Spinal cord (tissue), 10 donors: Measurements from ENCODE around the gene C11orf21. TPM values are rescaled to one million over a fixed set of nuclear protein-coding genes. Genes with fewer than 3 reads are reported as not detected.

Experiments
- DNase-seq, 6 donors: peaks; one replicate each; pipeline versions ENCODE4 v3.0.0 to v3.0.0-alpha.2; 2013 to 2015; ENCODE audit warnings: low spot score in 6 of 6, low read depth in 4 of 6
- H3K27ac ChIP-seq: one replicate; pipeline ENCODE4 v1.5.1; 2013; ENCODE audit warnings: low read depth, low read length, control low read depth
- H3K27me3 ChIP-seq: one replicate; pipeline ENCODE4 v1.6.1; 2013; ENCODE audit warnings: low read length; ENCODE audit not compliant: control insufficient read depth, insufficient read depth
- H3K36me3 ChIP-seq: one replicate; pipeline ENCODE4 v1.6.1; 2013; ENCODE audit warnings: low read length; ENCODE audit not compliant: control insufficient read depth, insufficient read depth
- H3K4me1 ChIP-seq: one replicate; pipeline ENCODE4 v1.6.1; 2013; ENCODE audit warnings: low read length; ENCODE audit not compliant: control insufficient read depth, insufficient read depth
- H3K4me3 ChIP-seq: one replicate; pipeline ENCODE4 v1.5.1; 2013; ENCODE audit warnings: low read depth, low read length, control low read depth
- H3K9me3 ChIP-seq: one replicate; pipeline ENCODE4 v1.6.1; 2013; ENCODE audit warnings: low read length; ENCODE audit not compliant: control insufficient read depth, insufficient read depth
- WGBS: methylation state at CpG from one replicate; pipeline ENCODE4 v1.1.5; 2013; ENCODE audit warnings: missing lambda C conversion rate; ENCODE audit not compliant: insufficient coverage; 5-methylcytosine and 5-hydroxymethylcytosine counted together
- polyA plus RNA-seq, 2 donors: library from polyadenylated mRNA; unstranded; fragments of 120-200 nt; gene quantifications; one replicate each; pipeline ENCODE4 v1.2.1, GENCODE V29; 2013; ENCODE audit not compliant: insufficient read length in 2 of 2
- small RNA-seq: library from RNA; depleted of rRNA; stranded (forward); fragments of <200 nt; gene quantifications from one replicate; pipeline ENCODE3, GENCODE V24; 2014; ENCODE audit warnings: low replicate concordance
- total RNA-seq, 2 donors: library from RNA; depleted of rRNA in 1 of 2; stranded (reverse); fragments of 120-200 nt in 1 of 2; fragments of >200 nt in 1 of 2; gene quantifications; one replicate each; pipeline versions ENCODE4 v1.2.3 to v1.2.4, GENCODE V29; 2013 to 2014
- donor health status: healthy.

C11orf21 gene
- total and polyA plus RNA-seq, 4 donors, result 0.39 to 1.3 (median 0.68) TPM

DNA sequence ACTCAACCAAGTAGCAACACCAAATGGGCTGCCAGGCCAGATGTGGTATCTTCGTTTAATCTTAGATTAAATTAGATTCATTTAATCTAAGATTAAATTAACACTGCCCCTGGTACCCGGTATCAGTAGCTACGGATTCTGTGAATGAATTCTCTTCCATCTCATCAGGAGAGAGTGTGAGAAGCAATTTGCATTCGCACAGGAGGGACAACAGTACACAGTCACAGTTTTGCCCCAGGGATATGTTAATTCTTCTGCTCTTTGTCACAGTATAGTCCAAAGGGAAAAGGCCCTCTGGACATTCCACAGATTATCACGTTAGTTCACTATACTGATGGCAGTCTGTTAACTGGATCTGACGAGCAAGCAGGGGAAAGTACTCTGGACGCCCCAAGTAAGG is 54.2 kb downstream of the C11orf21 start:
- 74% methylated on average over 4 of the region's 7 CpGs for WGBS
- Histone ChIP-seq H3K27me3 (no peaks in the 10 kb centered on the region), H3K4me3 (no peak overlapping the region), H3K27ac (no peak overlapping the region), H3K9me3 (peaks cover 2% of the 10 kb centered on the region), H3K36me3 (no peaks in the 10 kb centered on the region), H3K4me1 (peaks cover 8% of the 10 kb centered on the region)
- no peak for DNase-seq

Small RNA genes lying within 50 kb of the gene (small RNA-seq; reads per million reads assigned to genes)
- gene RNU6-878P, result not detected

Other genes starting within 250 kb of the C11orf21 start
- gene IGF2, start 162.5 kb downstream of the C11orf21 start, total RNA-seq, result 100 to 1,000 TPM; 132 to 558 TPM
- 100 to 1,000 TPM; 217 to 344 TPM for gene IGF2, start 162.5 kb downstream of the C11orf21 start, polyA plus RNA-seq
- gene INS, start 140.7 kb downstream of the C11orf21 start, total RNA-seq, result not detected
- not detected for gene INS, start 140.7 kb downstream of the C11orf21 start, polyA plus RNA-seq
- gene TH, start 130.1 kb downstream of the C11orf21 start, total RNA-seq, result 1 to 10 TPM in 1 of 2 donors, under 1 TPM in 1; 0.99 to 8.8 TPM
- gene TH, start 130.1 kb downstream of the C11orf21 start, polyA plus RNA-seq, result 1 to 10 TPM; 1.2 to 1.3 TPM
- gene ASCL2, start 31.3 kb downstream of the C11orf21 start, total RNA-seq, result under 1 TPM; 0.20 to 0.39 TPM
- gene ASCL2, start 31.3 kb downstream of the C11orf21 start, polyA plus RNA-seq, result under 1 TPM; 0.51 to 0.90 TPM
- gene TSPAN32, start 95 bp upstream of the C11orf21 start, total RNA-seq, result 1 to 10 TPM; 1.8 to 2.5 TPM
- gene TSPAN32, start 95 bp upstream of the C11orf21 start, polyA plus RNA-seq, result 1 to 10 TPM in 1 of 2 donors, under 1 TPM in 1; 0.90 to 2.8 TPM
- 100 to 1,000 TPM; 329 to 344 TPM for gene CD81, start 75.4 kb upstream of the C11orf21 start, total RNA-seq
- 100 to 1,000 TPM; 715 to 741 TPM for gene CD81, start 75.4 kb upstream of the C11orf21 start, polyA plus RNA-seq
- gene TSSC4, start 98.8 kb upstream of the C11orf21 start, total RNA-seq, result 10 to 100 TPM; 16.4 to 50.9 TPM
- 10 to 100 TPM; 44.2 to 47.4 TPM for gene TSSC4, start 98.8 kb upstream of the C11orf21 start, polyA plus RNA-seq
- gene TRPM5, start 142.6 kb upstream of the C11orf21 start, total RNA-seq, result under 1 TPM; 0.10 to 0.11 TPM
- under 1 TPM in 1 of 2 donors, not detected in 1; 0.08 TPM for gene TRPM5, start 142.6 kb upstream of the C11orf21 start, polyA plus RNA-seq
- gene KCNQ1, start 143.1 kb upstream of the C11orf21 start, total RNA-seq, result 1 to 10 TPM in 1 of 2 donors, under 1 TPM in 1; 0.83 to 1.3 TPM
- gene KCNQ1, start 143.1 kb upstream of the C11orf21 start, polyA plus RNA-seq, result 1 to 10 TPM; 3.0 to 3.1 TPM